H7 (cell line): ENCODE results near the gene CHST11. TPM values are rescaled to one million over a fixed set of nuclear protein-coding genes. Genes with fewer than 3 reads are reported as not detected.

Experiments used
- DNase-seq: peaks from one replicate; pipeline ENCODE4 v3.0.0; 2012
- H3K27me3 ChIP-seq: 2 replicates; pipeline ENCODE4 v1.6.0; 2011; ENCODE audit warnings: mild to moderate bottlenecking, low read length; ENCODE audit not compliant: control insufficient read depth, insufficient read depth
- H3K36me3 ChIP-seq: replicated peaks from 2 replicates; pipeline ENCODE4 v1.5.1; 2011; ENCODE audit warnings: low read length; ENCODE audit not compliant: control insufficient read depth, insufficient read depth
- H3K4me3 ChIP-seq: 2 replicates; pipeline ENCODE4 v1.5.1; 2011; ENCODE audit warnings: low read depth, mild to moderate bottlenecking, control low read depth, low read length, moderate library complexity; ENCODE audit not compliant: insufficient read depth
- total RNA-seq: library from RNA; depleted of rRNA; stranded (reverse); fragments of >200 nt; shearing (Covaris generic); gene quantifications from 2 replicates; pipeline ENCODE4 v1.2.3, GENCODE V29; 2014

The CHST11 gene
- total RNA-seq, 1 experiment from 2014 or later, result 14.5 TPM

GRCh38 chr12:104672501-104673265 is 215.9 kb downstream of the CHST11 start:
- H3K4me3 ChIP-seq, result no peak overlapping the region
- H3K36me3 ChIP-seq, result no peaks in the 10 kb centered on the region
- no peak for DNase-seq
- no peaks in the 10 kb centered on the region for H3K27me3 ChIP-seq

- Histone ChIP-seq H3K36me3 (no peaks in the 10 kb centered on the region), H3K27me3 (no peaks in the 10 kb centered on the region), H3K4me3 (no peak overlapping the region)
- DNase-seq, result no peak
These were observed 216.5 kb downstream of the CHST11 start for GRCh38 chr12:104673294-104673693.

DNA sequence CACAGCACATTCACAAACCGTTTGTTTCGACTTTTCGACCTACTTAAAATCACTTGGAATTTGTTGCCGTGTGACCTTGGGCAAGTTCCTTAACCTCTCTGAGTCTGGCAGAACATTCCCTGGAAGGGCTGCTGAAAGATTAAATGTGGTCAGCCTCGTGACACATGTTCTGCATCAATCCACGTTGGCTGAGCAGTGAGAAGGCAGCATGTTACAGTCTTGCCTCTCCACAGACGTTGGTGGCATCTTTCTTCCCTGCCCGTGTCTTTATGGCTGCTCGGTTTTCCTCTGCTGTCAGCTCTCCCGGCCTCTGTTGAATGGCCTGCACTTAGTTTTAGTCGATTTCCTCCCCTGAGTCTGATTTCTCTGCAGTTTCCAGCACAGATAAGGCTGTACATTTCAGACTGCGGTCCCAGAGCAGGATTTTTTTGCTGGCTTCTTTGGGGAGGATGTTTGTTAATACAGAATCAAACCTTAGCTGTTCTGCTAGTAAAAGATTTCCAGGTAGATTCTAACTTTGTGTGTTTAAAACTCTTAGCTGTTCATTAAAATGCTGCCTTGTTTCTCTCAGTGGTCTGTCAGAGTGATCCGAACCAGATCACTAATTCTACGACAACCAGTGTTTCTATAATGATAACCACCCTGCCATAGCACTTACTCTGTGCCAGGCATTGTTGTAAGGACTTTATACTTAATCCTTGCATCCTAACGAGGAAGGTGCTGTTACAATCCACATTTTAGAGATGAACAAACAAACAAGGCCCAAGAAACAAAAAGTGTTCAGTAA is 217.1 kb downstream of the CHST11 start:
- DNase-seq, result no peak
- Histone ChIP-seq H3K36me3 (no peaks in the 10 kb centered on the region), H3K27me3 (no peaks in the 10 kb centered on the region), H3K4me3 (no peak overlapping the region)

DNA sequence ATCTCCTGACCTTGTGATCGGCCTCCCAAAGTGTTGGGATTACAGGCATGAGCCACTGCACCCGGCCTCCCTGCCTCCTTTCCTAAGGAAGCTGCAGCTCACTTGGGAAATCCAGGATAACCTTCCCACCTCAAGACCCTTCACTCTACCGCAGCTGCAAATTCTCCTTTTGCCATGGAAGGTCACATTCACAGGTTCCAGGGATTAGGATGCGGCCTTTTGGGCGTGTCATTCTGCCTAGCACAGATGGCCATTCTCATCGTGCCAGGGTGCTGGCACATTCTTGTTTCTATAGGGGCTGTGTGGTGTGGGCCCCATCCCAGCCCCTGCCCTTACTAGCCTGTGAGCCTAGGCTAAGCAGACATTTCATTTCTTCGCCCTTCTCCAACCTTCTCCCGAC is 219.9 kb downstream of the CHST11 start:
- Histone ChIP-seq H3K4me3 (no peak overlapping the region), H3K27me3 (no peaks in the 10 kb centered on the region)
- no peak for DNase-seq

GRCh38 chr12:104677441-104678089 is 220.8 kb downstream of the CHST11 start:
- no peaks in the 10 kb centered on the region for H3K36me3 ChIP-seq
- no peak for DNase-seq
- no peak overlapping the region for H3K4me3 ChIP-seq
- H3K27me3 ChIP-seq, result no peaks in the 10 kb centered on the region

More for the DNA sequence above, 219.9 kb downstream of the CHST11 start:
- no peaks in the 10 kb centered on the region for H3K36me3 ChIP-seq

- no peaks in the 10 kb centered on the region for H3K36me3 ChIP-seq
- H3K27me3 ChIP-seq, result no peaks in the 10 kb centered on the region
- H3K4me3 ChIP-seq, result no peak overlapping the region
- DNase-seq, result peak; percentile 65
These were observed 223.3 kb downstream of the CHST11 start for GRCh38 chr12:104680070-104680469.

GRCh38 chr12:104680491-104680890 is 223.7 kb downstream of the CHST11 start:
- H3K36me3 ChIP-seq, result no peaks in the 10 kb centered on the region
- H3K27me3 ChIP-seq, result no peaks in the 10 kb centered on the region
- H3K4me3 ChIP-seq, result no peak overlapping the region
- DNase-seq, result no peak

- no peak overlapping the region for H3K4me3 ChIP-seq
- H3K36me3 ChIP-seq, result no peaks in the 10 kb centered on the region
- H3K27me3 ChIP-seq, result no peaks in the 10 kb centered on the region
- no peak for DNase-seq
These were observed 224.4 kb downstream of the CHST11 start for GRCh38 chr12:104681012-104681690.

DNA sequence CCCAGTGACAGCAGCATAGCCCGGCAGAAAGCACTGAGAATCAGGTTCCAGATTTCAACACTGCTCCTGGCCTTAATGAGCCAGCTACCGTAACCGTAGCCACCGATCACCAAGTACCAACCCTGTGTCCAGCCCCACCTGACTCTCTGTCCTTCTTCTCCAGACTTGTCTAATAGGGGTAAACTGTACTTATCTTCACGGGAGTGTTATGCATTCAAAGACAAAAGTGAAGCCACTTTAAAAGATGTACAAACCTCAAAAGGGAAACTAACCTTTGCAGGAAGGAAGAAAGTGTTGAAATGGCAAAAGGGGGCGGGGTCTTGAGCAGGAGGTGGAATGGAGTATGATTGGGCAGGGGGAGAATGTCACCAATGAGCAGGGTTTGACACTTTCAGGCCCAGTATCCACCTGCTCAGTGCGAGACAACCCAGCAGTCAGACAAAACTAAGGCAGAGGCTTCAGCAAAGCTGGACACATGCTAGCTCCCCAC is 226.1 kb downstream of the CHST11 start:
- DNase-seq, result no peak
- no peaks in the 10 kb centered on the region for H3K36me3 ChIP-seq
- no peaks in the 10 kb centered on the region for H3K27me3 ChIP-seq
- H3K4me3 ChIP-seq, result no peak overlapping the region

DNA sequence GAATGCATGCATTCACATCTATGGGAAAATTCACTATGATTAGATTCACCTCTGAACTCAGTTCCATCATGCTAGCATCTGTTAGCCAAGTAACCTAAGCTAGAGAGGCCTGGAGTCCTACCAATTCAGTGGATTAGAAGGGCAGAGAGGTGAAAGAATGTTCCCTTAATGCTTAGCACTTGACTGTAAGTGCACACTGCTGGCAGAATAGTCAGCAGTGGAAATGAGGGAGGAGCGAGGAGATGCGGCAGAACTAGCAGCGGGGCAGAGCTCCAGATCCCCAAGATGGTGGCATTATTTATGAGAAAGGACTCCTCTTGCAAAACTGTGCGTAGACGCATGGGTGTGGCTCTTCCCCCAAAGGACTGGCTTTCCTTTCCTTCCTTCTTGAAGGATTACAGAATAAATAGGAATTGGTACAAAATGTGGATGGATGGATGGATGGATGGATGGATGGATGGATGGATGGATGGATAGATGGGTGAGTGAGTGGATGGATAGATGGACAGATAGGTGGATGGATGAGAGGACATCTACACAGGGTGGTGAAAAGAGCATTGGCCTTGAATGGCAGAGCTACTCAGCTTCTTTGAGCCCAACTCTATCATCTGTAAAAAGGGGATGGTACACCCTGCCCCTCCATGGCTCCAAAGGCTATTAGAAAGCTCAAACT is 227.2 kb downstream of the CHST11 start:
- Histone ChIP-seq H3K36me3 (no peaks in the 10 kb centered on the region), H3K27me3 (no peaks in the 10 kb centered on the region), H3K4me3 (no peak overlapping the region)
- no peak for DNase-seq

- H3K4me3 ChIP-seq, result no peak overlapping the region
- no peak for DNase-seq
- H3K27me3 ChIP-seq, result no peaks in the 10 kb centered on the region
- H3K36me3 ChIP-seq, result no peaks in the 10 kb centered on the region
These were observed 228.1 kb downstream of the CHST11 start for GRCh38 chr12:104684884-104685283.

GRCh38 chr12:104685366-104685765 is 228.6 kb downstream of the CHST11 start:
- H3K27me3 ChIP-seq, result no peaks in the 10 kb centered on the region
- H3K4me3 ChIP-seq, result no peak overlapping the region
- DNase-seq, result no peak
- no peaks in the 10 kb centered on the region for H3K36me3 ChIP-seq

DNA sequence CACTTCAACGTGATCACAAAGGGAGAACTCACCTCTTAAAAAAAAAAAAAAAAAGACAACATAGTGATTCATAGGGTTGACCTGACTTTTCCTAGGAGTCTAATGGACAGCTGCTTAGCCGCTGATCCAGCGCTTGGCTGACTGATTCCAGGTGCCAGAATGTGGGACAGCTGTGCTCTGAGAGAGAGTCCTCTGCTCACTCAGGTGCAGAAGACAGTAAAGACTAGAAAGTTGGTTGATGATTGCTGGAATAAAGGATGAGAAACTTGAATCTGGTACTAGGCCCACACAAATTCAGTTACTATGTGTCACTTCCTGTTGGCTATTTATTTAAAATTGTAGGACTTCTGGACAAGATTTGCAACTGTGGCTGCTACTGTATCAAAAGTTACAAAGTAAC is 229.4 kb downstream of the CHST11 start:
- DNase-seq, result no peak
- Histone ChIP-seq H3K27me3 (no peaks in the 10 kb centered on the region), H3K36me3 (no peaks in the 10 kb centered on the region), H3K4me3 (no peak overlapping the region)
